ENCODE measurements around the gene KIF6. TPM values are rescaled to one million over a fixed set of nuclear protein-coding genes. Genes with fewer than 3 reads are reported as not detected.

Gene KIF6
- total RNA-seq, 1 donor, result 0.27 TPM

DNA sequence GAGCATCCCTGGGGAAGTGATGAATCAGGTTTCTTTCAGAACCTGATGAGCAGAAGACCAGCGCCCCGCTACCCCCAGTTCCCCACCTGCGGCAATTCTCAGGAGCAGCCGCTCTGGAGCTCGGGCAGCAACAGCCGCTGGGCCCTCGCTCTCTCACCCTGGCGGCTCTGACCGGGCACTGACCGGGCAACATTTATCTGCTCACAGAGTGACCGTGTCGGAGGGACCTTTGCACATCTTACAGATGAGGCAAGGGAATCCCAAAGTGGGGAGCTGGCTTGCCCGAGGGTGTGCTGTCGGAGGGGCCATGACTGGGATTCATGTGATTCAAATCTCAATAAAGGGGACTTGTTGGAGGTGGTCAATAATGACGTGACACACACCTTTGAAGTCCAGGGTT lies 376.5 kb downstream of the KIF6 start:
- DNase-seq (ENCODE audit: low read depth), result no peak
- no peak overlapping the region for H3K4me3 ChIP-seq (ENCODE audit: low read depth, low read length)
- TF ChIP-seq, protein P1, sequence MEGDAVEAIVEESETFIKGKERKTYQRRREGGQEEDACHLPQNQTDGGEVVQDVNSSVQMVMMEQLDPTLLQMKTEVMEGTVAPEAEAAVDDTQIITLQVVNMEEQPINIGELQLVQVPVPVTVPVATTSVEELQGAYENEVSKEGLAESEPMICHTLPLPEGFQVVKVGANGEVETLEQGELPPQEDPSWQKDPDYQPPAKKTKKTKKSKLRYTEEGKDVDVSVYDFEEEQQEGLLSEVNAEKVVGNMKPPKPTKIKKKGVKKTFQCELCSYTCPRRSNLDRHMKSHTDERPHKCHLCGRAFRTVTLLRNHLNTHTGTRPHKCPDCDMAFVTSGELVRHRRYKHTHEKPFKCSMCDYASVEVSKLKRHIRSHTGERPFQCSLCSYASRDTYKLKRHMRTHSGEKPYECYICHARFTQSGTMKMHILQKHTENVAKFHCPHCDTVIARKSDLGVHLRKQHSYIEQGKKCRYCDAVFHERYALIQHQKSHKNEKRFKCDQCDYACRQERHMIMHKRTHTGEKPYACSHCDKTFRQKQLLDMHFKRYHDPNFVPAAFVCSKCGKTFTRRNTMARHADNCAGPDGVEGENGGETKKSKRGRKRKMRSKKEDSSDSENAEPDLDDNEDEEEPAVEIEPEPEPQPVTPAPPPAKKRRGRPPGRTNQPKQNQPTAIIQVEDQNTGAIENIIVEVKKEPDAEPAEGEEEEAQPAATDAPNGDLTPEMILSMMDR (IDR thresholded peaks at IDR 0.05; ENCODE audit: insufficient read depth, low read length), result no peak

DNA sequence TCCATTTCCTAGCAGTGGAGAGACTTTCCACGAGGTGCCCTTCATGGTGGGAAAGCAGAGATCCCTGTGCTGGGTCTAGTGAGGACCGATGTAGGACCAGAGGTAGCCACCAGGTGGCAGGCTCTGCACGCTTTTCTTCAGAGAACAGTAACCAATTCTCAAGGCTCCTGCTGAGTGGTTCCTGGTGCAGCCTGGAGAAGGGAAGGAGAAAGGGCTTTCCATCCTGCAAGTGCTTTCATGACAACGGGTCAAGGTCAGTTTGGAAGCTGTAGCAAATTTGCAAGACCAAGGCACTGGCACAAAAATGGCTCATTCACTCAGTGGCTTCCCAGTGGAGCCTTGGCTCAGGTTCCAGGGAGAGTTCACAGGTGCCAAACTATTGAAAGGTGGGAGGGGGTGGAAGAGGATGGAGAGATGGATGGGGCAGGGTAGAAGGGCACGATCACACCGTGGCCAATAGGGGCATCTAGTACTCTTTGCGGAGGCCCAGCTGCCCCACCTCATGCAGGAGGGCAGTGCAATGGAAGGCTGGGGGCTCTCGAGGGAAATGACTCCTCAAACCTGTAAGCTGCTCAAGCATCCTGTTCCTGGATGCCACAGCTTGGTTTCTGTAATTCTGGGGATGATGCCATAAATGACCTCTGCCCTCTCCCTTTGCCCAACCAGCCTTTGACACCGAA lies 377.2 kb downstream of the KIF6 start:
- TF ChIP-seq, protein P1 (IDR thresholded peaks at IDR 0.05; ENCODE audit: insufficient read depth, low read length), result peak; percentile 88
- no peak overlapping the region for H3K4me3 ChIP-seq (ENCODE audit: low read depth, low read length)
- DNase-seq (ENCODE audit: low read depth), result peak; percentile 65

DNA sequence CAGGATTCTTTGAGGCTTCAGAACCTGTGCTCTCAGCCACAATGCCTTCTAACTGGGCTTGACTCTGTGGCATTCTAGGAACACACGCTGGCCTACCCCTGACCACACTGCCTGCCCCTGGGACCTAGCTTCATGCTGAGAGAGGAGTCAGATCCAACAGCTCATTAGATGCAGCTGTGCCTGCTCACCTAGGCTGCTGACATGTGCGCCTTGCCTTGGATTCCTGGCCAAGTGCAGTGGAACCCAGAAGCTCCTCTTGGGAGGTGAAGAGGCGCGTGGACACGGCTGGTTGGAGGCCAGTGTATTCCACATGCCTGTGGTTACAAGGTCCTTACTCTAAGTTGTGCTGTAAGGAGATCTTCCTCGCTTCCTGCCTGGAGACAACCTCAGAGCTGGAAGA lies 378.0 kb downstream of the KIF6 start:
- TF ChIP-seq, protein P1 (IDR thresholded peaks at IDR 0.05; ENCODE audit: insufficient read depth, low read length), result no peak
- DNase-seq (ENCODE audit: low read depth), result no peak
- H3K4me3 ChIP-seq (ENCODE audit: low read depth, low read length), result no peak overlapping the region

DNA sequence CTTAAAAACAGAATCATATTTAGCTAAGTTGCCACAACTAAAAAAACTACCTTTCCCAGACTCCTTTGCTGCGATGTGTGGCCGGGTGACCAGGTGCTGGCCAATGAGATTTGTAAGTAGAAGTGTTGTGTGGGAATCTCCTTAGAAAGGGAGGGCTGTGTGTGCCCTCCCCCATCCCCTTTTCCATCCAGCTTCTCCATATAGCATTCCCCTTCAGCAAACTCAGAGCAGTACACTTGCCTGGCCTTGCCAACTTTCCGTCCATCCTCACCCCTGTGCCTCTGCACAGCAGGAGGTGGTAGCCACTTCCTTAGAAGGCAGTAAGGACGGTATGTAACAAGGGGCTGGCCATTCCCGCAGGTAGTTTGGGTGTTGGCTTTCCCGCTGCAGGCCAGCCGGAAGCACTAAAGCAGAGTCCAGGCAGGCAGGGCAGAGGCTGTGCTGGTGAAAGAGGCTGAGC lies 380.4 kb downstream of the KIF6 start:
- H3K4me3 ChIP-seq (ENCODE audit: low read depth, low read length), result no peak overlapping the region
- peak; percentile 2 for DNase-seq (ENCODE audit: low read depth)
- TF ChIP-seq, protein P1 (IDR thresholded peaks at IDR 0.05; ENCODE audit: insufficient read depth, low read length), result no peak

DNA sequence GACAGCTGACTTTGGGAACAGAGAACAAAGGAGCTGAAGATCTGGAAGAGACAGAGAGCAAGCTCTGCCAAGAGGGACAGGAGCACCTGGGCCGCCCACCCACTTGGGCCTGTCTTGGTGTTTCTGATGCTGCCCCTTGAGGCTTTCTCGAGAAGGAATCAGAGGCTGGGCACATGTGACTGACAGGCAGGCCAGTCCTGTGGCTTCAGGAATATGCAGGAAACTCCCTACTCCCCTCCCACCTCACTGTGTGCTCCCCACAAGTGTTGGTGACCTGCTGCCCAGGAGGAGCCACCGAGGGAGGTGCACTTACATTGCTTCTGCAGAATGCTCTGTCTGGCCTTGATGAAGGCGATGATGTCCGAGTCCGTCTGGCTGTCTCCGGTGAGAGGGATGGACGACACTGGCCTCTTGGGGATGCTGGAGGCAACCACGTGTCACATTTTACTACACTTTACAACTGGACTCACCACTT lies 381.8 kb downstream of the KIF6 start:
- H3K4me3 ChIP-seq (ENCODE audit: low read depth, low read length), result no peak overlapping the region
- no peak for DNase-seq (ENCODE audit: low read depth)
- TF ChIP-seq, protein P1 (IDR thresholded peaks at IDR 0.05; ENCODE audit: insufficient read depth, low read length), result no peak

DNA sequence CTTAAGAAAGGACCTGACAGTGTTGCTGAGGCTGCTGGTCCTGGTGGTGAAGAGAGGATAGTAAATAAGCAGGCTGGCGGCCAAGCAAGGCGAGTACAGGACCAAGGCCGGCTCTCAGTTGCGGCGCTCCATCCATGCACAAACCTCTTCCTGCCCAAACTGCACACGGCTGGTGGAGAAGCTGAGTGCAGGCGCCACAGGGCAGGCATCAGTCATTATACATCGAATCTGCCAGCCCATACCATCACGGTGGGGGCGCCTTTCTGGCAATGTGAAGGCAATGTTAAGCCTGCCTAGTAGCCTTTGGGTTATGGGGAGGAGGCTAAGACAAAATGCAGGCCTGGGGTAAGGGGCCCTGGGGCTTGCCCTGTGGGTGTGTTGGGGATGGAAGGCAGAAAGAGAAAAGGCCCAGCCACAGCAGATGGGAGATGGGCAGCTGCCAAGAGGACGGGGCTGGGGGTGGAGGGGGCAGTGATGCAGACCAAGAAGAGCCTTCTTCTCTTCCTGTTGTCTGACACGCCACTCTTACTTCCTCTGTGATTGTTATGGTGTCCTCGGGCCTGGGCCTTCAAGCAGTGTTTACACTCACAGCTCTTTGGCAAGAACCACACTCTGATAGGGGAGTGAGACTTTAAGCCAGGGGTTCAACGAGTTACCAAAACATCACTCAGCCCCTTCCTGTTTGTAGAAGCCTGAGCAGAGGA lies 382.4 kb downstream of the KIF6 start:
- DNase-seq (ENCODE audit: low read depth), result no peak
- TF ChIP-seq, protein P1 (IDR thresholded peaks at IDR 0.05; ENCODE audit: insufficient read depth, low read length), result no peak
- no peak overlapping the region for H3K4me3 ChIP-seq (ENCODE audit: low read depth, low read length)

Data from fibroblast of the aortic adventitia (primary cell).